ENCODE data around the gene LCN15.
A peak's percentile ranks its signal among the peaks of the same experiment; 100 is the strongest.
"Not testable (repeated sequence)": the region's sequence is repeated elsewhere in the genome, so short reads cannot be mapped to it uniquely, and the experiment has no call there.

LCN15 gene

DNA sequence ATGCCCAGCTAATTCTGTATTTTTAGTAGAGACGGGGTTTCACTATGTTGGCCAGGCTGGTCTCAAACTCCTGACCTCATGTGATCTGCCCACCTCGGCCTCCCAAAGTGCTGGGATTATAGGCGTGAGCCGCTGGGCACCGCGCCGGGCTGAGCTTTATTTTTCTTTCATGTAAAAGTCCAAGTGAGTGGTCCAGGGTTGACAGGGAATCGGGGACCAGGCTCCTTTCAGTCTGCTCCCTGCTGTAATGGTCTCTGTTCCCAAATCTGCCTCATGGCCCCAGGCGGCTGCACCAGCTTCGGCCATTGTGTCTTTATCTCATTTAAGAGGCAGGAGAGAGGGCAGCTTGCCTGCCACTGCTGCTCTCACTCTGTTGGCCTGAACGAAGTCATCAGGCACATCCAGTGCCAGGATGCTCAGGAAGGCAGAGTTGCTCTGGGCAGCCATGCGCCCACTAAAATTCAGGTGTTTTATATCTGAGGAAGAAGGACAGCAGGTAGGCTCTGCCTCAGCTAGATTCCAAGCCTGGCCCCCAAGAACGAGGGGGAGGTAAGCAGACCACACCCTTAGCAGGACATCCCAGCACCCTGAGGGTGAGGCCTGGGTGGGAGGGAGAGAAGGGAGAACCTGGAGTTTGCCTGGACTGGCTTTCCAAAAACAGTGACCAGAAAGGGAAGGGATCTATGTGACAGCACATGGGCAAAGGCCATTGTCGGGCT is 30.1 kb upstream of the LCN15 start:
- DNase-seq (ENCODE audit: low spot score) = no peak

DNA sequence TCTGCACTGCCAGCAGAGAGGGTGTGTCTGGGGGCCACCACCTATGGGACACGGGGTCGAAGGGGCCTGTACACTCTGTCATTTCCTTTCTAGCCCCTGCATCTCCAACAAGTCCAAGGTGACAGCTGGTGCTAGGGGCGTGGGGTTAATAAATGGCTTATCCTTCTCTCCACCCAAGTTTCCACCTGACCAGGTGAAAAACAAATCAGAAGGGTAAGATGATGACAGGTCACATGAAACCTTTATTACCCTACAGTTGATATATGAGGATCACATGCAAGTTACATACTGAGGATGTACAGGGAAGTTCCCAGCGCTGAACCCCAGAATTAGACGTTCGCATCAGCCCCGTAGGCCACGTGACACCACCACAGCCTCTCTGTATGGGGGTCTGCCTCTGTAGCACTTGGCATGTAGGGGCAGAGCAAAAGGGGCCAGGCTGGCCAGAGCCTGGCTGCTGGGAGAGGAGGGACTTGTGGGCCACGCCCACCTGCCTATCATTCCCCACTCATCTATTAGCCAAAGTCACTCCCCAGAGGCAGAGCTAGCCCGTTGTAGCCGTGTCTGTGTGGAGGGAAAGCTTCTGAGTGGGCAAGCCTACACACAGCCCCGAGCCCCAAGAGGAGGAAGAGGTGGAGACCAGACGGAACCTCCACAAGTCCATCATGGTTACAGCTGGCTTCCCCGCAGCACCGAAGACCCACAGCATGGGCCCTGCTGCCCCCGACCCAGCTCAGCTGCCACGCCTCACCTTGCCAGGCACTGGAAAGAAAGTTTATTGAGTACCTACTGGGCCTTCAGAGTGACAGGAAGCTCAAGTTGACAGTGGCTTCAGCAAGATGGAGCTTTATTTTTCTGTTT is 29.0 kb upstream of the LCN15 start:
- DNase-seq (ENCODE audit: low spot score) = no peak

DNA sequence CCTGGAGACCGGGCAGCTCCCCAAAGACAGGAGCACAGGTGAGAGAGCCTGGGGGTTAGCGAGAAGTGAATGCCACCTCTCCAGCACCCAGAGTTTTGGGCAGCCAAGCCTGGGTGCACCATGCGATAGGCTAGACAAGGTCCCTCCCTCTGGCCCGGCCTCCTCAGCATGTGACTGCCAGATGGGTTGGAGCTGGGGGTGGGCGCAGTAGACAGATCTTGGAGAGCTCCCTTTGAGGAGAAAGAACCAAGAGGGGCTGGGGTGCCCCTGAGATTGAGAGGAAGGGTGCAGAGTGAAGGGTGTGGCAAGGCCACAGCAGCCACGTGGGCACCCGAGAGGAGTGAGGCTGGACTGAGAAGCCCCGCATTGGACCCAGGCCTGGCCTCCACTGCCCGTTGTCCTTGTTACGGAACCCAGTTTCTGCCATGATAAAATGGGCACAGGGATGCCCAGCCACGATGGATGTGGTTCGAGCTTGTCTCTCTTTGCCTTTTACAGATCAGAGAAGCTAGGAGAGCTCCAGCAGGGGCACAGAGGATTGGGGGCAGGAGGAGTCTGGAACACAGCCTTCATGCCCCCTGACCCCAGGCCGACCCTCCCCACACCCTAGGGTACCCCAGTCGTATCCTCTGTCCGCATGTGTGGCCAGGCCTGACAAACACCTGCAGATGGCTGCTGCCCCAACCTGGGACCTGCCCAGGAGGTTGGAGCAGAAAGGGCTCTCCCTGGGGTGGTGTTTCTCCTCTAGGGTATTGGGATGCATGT is 28.2 kb upstream of the LCN15 start:
- no peak for DNase-seq (ENCODE audit: low spot score)

DNA sequence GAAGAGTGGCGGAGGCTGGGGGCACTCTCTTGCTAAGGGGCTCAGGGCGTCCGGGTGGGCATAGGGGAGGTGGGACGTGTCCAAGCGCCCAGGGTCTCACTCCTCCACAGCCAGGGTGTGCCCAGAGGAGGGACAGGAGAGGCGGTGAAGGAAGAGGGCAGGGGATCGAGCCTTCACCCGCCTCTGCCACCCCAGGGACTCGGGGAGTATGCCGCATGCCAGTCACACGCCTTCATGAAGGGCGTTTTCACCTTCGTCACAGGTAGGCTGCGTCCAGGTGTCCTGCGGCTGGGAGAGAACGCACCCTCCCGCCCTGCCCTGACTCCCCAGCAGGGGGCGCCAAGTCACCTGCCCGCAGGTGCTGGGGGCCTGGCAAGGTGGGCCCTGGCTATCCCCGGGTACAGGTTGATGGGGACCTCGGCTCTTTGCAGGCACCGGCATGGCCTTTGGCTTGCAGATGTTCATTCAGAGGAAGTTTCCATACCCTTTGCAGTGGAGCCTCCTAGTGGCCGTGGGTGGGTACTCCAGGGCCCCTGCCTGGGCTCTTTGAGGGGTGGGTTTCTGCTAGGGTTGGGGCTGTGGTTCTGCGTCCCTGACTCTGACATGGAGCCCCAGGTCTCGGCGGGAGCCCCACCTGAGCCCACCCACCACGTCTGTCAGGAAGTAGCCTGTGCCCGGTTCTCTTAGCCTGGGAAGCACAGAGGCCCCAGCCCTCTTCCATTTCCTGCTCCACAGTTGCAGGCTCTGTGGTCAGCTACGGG is 27.4 kb upstream of the LCN15 start:
- DNase-seq (ENCODE audit: low spot score) = peak; percentile 64

DNA sequence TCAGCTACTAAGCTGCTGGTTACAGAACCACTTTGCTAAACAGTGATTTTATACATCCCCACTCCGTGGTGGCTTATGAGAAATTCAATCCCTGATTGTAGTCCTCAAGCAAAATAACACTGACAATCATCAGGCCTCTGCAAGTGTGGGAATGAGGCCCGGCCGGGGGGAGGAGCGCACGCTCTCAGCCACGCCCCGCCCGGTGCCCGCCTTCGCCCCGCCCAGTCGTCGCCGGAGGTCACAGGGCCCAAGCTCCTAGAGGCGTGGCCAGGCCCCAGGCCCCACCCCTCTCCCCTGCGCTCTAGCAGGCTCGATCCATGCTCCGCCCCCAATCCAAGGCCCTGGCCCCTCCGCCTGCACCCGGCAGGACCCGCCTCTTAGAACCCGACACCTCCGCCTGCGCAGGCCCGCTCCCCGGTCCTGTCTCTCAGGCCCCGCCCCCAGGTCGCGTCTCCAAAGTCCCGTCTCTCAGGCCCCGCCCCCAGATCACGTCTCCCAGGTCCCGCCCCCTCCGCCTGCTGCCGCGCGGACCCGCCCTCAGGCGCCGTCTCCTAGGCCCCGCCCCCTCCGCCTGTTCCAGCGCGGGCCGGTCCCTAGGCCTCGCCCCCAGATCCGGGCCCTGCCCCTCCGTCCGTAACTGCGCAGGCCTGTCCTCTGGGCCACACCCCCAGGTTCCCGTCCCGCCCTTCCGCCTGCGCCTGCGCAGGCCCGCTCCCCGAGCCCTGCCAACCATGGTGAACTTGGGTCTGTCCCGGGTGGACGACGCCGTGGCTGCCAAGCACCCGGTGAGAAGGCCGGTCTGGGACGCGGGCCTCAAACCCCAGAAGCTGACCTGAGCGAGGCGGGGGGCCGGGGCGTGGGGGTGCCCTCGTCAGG is 26.6 kb upstream of the LCN15 start, which contains the start of gene TMEM141:
TSS of gene TMEM141 (plus strand) at position 705 of the 876 bp plus-strand sequence. CDS start at position 732, 27 bp downstream.
- peak; percentile 98 for DNase-seq (ENCODE audit: low spot score)

DNA sequence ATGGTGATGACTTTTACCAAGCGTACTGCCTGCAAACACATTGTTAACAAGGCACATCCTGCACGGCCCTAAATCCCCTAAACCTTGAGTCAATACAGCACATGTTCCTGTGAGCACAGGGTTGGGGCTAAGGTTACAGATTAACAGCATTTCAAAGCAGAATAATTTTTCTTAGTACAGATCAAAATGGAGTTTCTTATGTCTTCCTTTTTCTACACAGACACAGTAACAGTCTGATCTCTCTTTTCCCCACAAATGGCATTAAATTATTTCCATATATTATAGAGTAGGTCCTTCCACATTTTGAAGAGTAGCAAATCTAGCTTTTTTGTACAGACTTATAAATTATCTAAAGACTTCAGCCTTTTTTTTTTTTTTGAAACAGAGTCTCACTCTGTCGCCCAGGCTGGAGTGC is 25.2 kb upstream of the LCN15 start:
- DNase-seq (ENCODE audit: low spot score) = no peak

DNA sequence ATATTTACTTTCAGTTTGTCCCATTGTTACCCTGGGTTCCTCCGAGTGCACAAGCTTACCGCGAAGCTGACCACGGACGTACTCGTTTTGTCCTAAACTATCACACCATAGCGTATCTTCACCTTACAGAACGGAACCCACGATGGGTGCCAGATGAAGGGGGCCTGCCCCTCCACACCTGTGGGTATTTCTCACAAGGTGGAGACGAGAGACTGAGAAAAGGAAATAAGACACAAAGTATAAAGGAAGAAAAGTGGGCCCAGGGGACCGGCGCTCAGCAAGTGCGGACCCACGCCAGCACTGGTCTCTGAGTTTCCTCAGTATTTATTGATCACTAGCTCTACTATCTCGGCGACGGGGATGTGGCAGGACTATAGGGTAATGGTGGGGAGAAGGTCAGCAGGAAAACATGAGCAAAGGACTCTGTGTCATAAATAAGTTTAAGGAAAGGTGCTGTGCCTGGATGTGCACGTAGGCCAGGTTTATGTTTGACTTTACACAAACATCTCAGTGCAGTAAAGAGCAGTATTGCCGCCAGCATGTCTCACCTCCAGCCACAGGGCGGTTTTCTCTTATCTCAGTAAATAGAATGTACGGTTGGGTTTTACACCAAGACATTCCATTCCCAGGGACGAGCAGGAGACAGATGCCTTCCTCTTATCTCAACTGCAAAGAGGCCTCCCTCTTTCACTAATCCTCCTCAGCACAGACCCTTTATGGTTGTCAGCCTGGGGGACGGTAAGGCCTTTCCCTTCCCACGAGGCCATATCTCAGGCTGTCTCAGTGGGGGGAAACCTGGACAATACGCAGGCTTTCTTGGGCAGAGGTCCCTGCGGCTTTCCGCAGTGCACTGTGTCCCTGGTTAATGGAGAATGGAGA is 24.6 kb upstream of the LCN15 start:
- DNase-seq (ENCODE audit: low spot score) = not testable (repeated sequence)

DNA sequence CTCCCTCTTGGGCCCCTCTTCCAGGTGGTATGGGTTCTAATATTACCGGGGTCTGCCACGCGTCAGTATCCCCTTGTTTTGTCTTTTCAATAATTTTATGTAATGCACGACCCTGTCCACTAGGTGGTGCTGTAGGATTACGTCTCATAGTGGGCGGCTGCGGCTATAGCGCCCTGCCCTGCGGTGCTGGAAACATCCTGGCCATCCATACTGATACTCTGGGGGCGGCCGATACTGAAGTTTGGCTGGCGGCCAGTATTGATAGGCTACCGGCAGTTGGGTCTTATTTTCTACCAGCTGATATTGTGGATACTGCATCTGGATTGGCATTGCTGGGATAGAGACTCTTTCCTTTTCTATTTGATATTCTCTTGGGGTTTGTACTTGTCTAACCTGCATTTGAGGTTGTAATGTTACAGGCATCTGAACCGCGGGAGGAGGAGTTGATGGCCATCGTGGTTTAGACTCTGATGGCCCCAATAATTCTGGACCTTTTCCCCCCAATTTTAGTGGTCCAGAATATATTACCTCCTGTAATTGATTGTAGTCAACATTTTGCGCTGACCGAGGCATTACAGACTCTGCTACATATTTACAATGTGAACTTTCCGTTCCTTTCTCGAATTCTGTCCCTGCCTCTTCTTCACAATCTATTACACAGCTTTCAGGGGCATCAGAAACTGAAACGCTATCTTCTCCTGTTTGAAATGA is 23.5 kb upstream of the LCN15 start:
- DNase-seq (ENCODE audit: low spot score) = peak; percentile 67

DNA sequence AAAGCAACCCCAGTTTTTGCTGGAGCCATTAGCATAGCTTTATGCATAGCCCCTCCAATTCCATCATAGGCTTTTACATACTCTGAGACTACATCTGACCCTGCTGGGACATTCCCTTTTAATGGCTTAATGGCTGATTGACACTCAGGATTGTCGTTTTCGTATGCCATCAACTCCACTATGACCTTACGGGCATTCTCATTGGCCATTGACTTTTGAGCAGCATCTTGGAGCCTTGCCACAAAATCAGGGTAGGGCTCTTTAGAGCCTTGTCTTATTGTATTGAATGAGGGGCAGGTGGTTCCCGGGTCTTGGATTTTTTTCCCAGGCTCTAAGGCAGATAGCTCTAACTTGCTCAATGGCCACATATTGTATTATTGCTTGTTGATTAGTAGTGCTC is 22.7 kb upstream of the LCN15 start:
- not testable (repeated sequence) for DNase-seq (ENCODE audit: low spot score)

DNA sequence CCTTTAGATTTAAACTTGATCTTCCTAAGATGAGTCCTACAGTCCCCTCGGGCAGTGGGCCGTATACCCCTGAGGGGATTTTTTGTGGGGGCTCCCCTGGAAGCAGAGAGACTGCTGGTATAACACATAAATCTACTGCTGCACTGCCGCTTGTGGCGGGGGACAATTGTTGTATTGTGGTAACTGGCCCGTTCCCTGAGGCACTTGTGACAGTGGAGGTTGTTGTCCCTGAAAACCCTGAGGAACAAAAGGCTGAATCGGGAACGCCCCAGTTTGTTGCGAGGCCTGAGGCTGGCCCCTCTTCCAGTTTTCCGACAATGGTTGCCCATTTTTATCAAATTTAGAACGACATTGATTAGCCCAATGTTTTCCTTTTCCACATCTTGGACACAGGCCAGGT is 22.1 kb upstream of the LCN15 start:
- DNase-seq (ENCODE audit: low spot score) = no peak

DNA sequence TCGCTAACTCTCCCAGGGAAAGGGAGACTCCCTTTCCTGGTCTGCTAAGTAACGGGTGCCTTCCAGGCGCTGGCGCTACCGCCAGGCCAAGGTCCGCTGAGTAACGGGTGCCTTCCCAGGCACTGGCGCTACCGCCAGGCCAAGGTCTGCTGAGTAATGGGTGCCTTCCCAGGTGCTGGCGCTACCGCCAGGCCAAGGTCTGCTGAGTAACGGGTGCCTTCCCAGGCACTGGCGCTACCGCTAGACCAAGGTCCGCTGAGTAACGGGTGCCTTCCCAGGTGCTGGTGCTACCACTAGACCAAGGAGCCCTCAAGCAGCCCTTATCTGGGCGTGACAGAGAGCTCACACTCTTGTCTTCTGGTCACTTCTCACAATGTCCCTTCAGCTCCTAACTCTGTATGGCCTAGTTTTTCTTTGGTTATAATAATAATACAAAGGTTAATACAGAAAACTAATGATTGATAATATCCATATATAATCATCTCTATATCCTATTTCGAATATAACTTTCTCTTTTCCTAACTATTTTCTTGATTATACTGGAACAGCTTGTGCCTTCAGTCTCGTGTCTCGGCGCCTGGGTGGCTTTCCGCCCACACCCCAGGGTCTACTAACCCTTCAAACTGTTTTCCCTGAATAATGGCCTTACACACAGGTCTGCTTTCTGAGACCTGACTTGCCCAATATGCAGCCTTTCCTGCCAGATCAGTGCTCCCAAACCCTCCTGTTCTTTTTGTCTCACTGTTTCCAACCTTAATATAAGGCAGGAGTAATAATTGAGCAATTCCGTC is 21.4 kb upstream of the LCN15 start:
- not testable (repeated sequence) for DNase-seq (ENCODE audit: low spot score)

DNA sequence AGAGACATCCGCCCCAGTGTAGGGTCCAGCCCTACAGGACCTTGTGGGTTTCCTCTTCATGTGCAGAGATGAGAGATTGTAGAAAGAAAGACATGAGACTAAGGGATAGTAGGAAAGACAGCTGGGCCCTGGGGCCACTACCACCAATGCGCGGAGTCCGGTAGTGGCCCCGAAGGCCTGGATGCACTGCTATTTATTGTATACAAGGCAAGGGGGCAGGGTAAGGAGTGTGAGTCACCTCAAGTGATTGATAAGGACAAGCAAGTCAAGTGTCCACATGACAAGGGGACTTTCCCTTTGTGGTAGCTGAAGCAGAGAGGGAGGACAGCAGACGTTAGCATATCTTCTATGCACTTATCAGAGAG is 20.7 kb upstream of the LCN15 start:
- DNase-seq (ENCODE audit: low spot score) = no peak

DNA sequence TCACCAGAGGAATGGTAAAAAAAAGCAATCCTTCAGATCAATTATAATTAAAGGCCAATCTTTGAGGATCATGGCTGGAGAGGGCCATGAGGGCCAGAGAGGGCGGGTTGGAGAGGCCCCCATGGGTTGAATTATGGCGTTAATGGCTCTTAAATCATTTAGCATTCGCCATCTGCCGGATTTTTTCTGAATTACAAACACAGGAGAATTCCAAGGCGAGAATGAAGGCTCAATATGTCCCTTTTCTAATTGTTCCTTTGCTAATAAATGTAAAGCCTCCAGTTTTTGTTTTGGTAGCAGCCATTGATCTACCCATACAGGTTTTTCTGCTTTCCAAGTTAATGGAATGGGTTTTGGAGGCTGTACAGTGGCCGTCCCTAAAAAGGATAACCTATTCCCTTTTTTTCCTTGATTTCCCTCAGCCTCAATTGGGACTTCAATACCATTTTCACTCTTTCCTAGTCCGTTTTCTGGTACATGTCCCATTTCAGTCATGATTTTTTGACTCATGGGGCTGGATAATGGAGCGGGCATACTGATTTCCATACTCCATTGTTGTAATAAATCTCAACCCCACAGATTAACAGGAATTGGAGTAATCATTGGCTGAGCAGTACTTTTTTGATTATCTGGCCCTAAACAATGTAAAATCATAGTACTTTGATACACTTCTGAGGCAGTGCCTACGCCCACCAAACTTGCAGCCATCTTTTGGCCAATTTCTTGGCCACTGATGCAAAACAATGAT is 20.1 kb upstream of the LCN15 start:
- DNase-seq (ENCODE audit: low spot score) = no peak

DNA sequence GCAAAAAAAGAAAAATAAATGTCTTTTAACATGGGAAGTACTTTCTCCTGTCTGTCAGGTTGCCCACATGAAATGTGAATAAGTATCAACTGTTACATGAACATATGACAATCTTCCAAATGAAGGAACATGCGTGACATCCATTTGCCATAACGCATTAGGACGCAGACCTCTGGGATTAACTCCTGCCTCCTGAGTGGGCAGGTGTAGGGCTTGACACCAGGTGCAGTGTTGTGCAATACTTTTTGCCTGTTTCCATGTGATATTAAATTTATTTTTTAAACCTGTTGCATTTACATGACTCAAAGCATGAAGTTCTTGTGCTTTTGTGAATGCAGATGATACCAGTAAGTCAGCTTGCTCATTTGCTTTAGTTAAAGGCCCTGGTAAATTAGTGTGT is 18.1 kb upstream of the LCN15 start:
- no peak for DNase-seq (ENCODE audit: low spot score)

DNA sequence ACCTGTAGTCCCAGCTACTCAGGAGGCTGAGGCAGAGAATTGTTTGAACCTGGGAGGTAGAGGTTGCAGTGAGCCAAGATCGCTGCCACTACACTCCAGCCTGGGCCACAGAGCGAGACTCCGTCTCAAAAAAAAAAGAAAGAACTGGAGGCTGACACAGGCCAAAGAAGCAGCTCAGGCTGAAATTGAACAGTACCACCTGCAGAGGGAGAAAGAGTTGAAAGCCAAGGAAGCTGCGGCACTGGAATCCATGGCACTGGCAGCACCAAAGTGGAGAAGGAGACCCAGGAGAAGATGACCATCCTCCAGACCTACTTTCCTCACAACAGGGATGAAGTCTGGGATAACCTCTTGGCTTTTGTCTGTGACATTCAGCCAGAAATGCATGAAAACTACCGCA is 15.5 kb upstream of the LCN15 start:
- no peak for DNase-seq (ENCODE audit: low spot score)

DNA sequence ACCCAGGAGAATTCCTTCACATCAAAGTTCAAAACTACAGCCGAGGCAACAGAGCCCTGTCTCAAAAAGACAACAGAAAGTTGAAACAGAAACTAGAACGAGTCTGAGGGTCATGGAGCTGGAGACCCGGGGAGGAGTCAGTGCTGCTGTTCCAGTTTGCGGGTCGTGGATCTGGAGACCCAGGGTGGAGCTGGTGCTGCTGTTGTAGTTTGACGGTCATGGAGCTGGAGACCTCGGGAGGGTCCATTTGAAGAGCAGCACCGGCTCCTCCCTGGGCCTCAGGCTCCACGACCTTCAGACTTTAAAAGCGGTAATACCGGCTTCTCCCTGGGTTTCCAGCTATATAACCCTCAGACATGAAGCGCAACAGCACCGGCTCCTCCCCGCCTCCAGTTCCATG is 13.0 kb upstream of the LCN15 start:
- DNase-seq (ENCODE audit: low spot score) = no peak

DNA sequence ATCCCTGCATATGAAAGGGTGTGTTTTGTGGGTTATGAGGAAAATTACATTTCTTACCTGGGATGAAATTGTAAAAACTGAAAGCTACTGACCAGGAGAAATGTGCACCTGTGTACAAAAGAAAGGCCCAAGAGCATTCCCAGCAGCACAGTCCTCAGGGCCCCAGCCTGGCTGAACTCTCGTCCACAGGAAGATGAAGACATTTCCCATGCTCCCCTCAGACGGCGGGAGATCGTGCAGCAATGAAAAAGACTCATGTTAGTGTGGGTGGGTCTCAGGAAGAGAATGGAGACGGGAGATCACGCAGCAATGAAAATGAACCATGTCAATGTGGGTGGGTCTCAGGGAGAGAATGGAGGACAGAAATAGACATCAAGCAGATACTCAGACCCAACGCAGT is 12.6 kb upstream of the LCN15 start:
- DNase-seq (ENCODE audit: low spot score) = no peak

DNA sequence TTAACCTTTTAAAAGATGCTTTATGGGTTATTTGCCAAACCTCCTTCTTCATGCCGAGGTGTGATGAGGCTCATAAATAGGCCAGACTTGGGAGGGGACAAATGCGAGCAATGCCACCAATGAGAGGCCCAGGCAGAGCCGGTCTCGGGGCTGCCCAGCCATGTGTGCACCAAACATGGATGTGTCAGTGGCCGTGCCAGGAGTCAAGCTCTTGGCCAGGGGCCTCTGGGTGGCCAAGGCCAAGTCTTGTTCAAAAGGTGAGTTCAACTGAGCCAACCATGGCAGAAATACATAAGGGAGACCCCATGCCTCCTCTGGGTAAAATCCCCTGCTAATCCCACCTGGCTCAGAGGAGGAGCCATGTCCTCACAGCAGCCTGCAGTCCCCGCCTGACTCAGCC is 10.9 kb upstream of the LCN15 start:
- DNase-seq (ENCODE audit: low spot score) = no peak
